ENCODE data around the gene TAGLN.
"Not testable (repeated sequence)": the region's sequence is repeated elsewhere in the genome, so short reads cannot be mapped to it uniquely, and the experiment has no call there.

Gene TAGLN

GRCh38 chr11:117203069-117203407 is 3.9 kb downstream of the TAGLN start:
- DNase-seq (ENCODE audit: insufficient read length, low spot score) (no peak), FAIRE-seq (no peak)
- TF ChIP-seq CTCF (IDR thresholded peaks at IDR 0.05; ENCODE audit: insufficient read depth, missing control alignments), result no peak

GRCh38 chr11:117204283-117205080 is 5.3 kb downstream of the TAGLN start:
- FAIRE-seq (no peak), DNase-seq (ENCODE audit: insufficient read length, low spot score) (no peak)
- no peak for TF ChIP-seq CTCF (IDR thresholded peaks at IDR 0.05; ENCODE audit: insufficient read depth, missing control alignments)

- DNase-seq (ENCODE audit: insufficient read length, low spot score), result no peak
- no peak for FAIRE-seq
- TF ChIP-seq CTCF (IDR thresholded peaks at IDR 0.05; ENCODE audit: insufficient read depth, missing control alignments), result no peak
Measured at GRCh38 chr11:117205211-117205818, 6.1 kb downstream of the TAGLN start.

- DNase-seq (ENCODE audit: insufficient read length, low spot score); FAIRE-seq: not testable (repeated sequence)
Measured at GRCh38 chr11:117206111-117206510, 6.9 kb downstream of the TAGLN start.

GRCh38 chr11:117206859-117207258 is 7.7 kb downstream of the TAGLN start:
- not testable (repeated sequence) for FAIRE-seq; DNase-seq (ENCODE audit: insufficient read length, low spot score)

GRCh38 chr11:117207481-117207880 is 8.3 kb downstream of the TAGLN start:
- not testable (repeated sequence) for FAIRE-seq; DNase-seq (ENCODE audit: insufficient read length, low spot score)

GRCh38 chr11:117208710-117209109 is 9.5 kb downstream of the TAGLN start:
- not testable (repeated sequence) for FAIRE-seq; DNase-seq (ENCODE audit: insufficient read length, low spot score)

- not testable (repeated sequence) for DNase-seq (ENCODE audit: insufficient read length, low spot score); FAIRE-seq
Measured at GRCh38 chr11:117209351-117210125, 10.4 kb downstream of the TAGLN start.

- no peak for DNase-seq (ENCODE audit: insufficient read length, low spot score)
- FAIRE-seq, result no peak
- TF ChIP-seq CTCF (IDR thresholded peaks at IDR 0.05; ENCODE audit: insufficient read depth, missing control alignments), result no peak
Measured at GRCh38 chr11:117210620-117211019, 11.4 kb downstream of the TAGLN start.

Measured in D721Med (cell line).